SK-N-MC (cell line): ENCODE measurements around the gene MGAM2.

Experiments used
- DNase-seq: peaks from one replicate; pipeline ENCODE4 v3.0.0-alpha.2; 2011; ENCODE audit warnings: low read depth, low spot score
- H3K27ac ChIP-seq: fragments of 200-600 bp; sonication (generic); 2 replicates; pipeline ENCODE4 v1.5.1; 2016; ENCODE audit warnings: mixed run types
- H3K36me3 ChIP-seq: fragments of 200-600 bp; sonication (generic); 2 replicates; pipeline ENCODE4 v1.6.1; 2017; ENCODE audit warnings: antibody characterized with exemption, low read length, mixed read lengths; ENCODE audit not compliant: insufficient read depth
- H3K4me3 ChIP-seq: fragments of 200-600 bp; sonication (generic); 2 replicates; pipeline ENCODE4 v1.5.1; 2016
- H3K9ac ChIP-seq: fragments of 200-600 bp; sonication (generic); 2 replicates; pipeline ENCODE4 v1.8.0; 2017; ENCODE audit warnings: mixed run types, mixed read lengths; ENCODE audit not compliant: insufficient read length
- H3K9me3 ChIP-seq: fragments of 200-600 bp; sonication (generic); 2 replicates; pipeline ENCODE4 v1.6.1; 2017; ENCODE audit warnings: low read depth, mild to moderate bottlenecking, antibody characterized with exemption, low read length, moderate library complexity, mixed read lengths
- EZH2 ChIP-seq: fragments of 200-600 bp; sonication (generic); IDR thresholded peaks from one replicate; pipeline ENCODE4 v1.6.1; 2017; ENCODE audit warnings: antibody characterized with exemption
- FOXP2 ChIP-seq: optimal IDR thresholded peaks from 2 replicates; pipeline ENCODE3; 2011; ENCODE audit warnings: mild to moderate bottlenecking, moderate library complexity; ENCODE audit not compliant: insufficient read depth; ENCODE audit errors: extremely low read length, control extremely low read depth
- POLR2AphosphoS5 ChIP-seq: IDR thresholded peaks from 2 replicates; pipeline ENCODE4 v1.6.1; 2012; ENCODE audit warnings: mild to moderate bottlenecking, low read depth, low read length, borderline replicate concordance

MGAM2 gene

DNA sequence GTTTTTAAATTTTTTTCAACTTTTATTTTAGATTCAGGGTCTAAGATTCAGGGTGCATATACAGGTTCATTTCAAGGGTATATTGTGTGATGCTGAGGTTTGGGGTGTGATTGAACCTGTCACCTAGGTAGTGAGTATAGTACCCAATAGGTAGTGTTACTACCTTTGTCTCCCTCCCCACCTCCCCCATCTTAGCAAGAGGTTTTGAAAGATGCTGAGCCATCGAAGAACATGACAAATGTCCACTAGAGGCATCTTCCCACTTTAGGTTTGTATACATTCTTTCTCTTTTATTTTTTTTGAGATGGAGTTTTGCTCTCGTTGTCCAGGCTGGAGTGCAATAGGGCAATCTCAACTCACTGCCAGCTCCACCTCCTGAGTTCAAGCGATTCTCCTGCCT, 880 bp upstream of the MGAM2 start:
- H3K9me3 ChIP-seq = no peaks in the 10 kb centered on the region
- no peak overlapping the region for H3K4me3 ChIP-seq
- no peak for DNase-seq
- no peak for TF ChIP-seq EZH2
- TF ChIP-seq FOXP2 = no peak
- TF ChIP-seq POLR2AphosphoS5 = no peak
- no peak overlapping the region for H3K27ac ChIP-seq
- H3K36me3 ChIP-seq = no peaks in the 10 kb centered on the region
- no peak overlapping the region for H3K9ac ChIP-seq

DNA sequence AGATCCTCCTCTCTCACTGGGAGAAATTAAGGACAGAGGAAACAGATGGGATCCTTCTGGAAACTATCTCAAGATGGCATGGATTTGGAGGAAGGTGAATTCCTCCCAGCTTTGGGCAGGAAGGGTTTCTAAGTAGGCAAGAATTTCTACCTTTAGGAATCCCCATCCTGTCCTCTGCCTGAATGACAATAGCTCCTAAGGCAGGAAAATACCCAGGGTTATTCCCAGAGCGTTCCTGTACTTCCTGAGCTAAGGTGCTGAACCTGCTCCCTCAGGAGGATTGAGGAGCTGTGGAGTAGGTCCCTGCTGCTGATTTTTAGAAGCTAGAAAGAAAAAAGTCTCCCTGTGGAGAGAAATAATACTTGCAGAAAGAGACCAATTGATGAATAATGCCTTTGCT, 568 bp downstream of the MGAM2 start:
- TF ChIP-seq POLR2AphosphoS5 (no peak), EZH2 (no peak), FOXP2 (no peak)
- H3K4me3 ChIP-seq = no peak overlapping the region
- H3K9ac ChIP-seq = no peak overlapping the region
- H3K36me3 ChIP-seq = no peaks in the 10 kb centered on the region
- no peaks in the 10 kb centered on the region for H3K9me3 ChIP-seq
- DNase-seq = no peak
- no peak overlapping the region for H3K27ac ChIP-seq

DNA sequence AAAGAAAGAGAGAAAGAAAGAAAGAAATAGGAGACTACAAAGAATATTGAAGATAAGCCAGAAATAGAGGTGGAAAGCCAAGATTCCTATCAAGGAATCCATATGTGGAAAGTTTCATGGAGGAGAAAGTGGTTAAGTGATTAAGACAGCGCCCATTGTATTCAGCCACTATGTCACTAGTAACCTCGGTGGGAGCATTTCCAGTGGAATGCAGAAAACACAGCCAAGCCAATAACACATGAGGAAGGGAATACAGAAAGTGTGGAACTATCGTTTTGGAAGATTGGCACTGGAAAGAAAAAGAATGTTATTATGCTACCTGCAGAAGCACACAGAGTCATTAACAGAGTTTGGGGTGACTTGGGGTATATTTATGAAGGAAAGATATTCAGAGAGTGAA, 2.7 kb downstream of the MGAM2 start:
- no peak for DNase-seq
- no peaks in the 10 kb centered on the region for H3K9me3 ChIP-seq
- TF ChIP-seq EZH2 = no peak
- no peak for TF ChIP-seq FOXP2
- TF ChIP-seq POLR2AphosphoS5 = no peak
- no peak overlapping the region for H3K4me3 ChIP-seq
- H3K27ac ChIP-seq = no peak overlapping the region
- no peak overlapping the region for H3K9ac ChIP-seq
- H3K36me3 ChIP-seq = no peaks in the 10 kb centered on the region

DNA sequence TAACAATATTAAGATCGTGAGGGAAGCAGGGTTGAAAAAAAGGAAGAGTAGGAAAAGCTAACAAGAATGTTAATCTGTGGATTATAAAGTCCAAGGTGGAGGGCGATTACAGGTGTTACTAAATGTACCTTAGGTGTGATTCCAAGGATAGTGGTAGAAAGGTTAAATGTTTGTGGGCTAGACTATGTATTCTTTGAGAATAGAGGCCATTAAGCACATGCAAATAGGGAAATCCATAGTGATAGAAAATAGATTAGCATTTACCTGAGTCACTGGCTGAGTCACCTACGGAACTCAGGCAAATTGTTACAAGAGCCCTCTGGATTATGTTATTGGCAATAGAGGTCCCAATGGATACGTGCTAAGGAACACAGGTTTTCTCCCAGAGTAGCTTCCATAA, 9.0 kb downstream of the MGAM2 start:
- TF ChIP-seq POLR2AphosphoS5 (no peak), EZH2 (no peak), FOXP2 (no peak)
- DNase-seq = no peak
- Histone ChIP-seq H3K27ac (no peak overlapping the region), H3K9ac (no peak overlapping the region), H3K4me3 (no peak overlapping the region), H3K36me3 (no peaks in the 10 kb centered on the region), H3K9me3 (no peaks in the 10 kb centered on the region)

DNA sequence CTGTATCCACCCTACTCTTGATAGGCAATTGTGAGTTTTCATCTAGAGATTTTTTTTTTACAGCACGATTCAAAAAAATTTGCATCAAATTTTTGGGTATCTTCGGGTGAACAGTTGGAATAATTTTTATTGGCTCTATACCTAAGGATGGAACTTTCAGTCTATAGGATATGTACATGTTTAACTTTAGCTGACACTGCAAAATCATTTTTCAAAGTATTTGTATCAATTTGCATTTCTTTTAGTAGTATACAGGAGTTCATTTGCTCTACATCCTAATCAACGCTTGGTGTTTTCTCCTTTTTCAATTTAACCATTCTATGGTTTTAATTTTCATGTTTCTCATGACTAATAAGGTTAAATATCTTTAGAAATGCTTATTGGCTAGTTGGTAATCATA, 11.7 kb downstream of the MGAM2 start:
- H3K4me3 ChIP-seq = no peak overlapping the region
- H3K9ac ChIP-seq = no peak overlapping the region
- TF ChIP-seq POLR2AphosphoS5 (no peak), FOXP2 (no peak), EZH2 (no peak)
- no peak for DNase-seq
- H3K36me3 ChIP-seq = no peaks in the 10 kb centered on the region
- no peak overlapping the region for H3K27ac ChIP-seq
- no peaks in the 10 kb centered on the region for H3K9me3 ChIP-seq

DNA sequence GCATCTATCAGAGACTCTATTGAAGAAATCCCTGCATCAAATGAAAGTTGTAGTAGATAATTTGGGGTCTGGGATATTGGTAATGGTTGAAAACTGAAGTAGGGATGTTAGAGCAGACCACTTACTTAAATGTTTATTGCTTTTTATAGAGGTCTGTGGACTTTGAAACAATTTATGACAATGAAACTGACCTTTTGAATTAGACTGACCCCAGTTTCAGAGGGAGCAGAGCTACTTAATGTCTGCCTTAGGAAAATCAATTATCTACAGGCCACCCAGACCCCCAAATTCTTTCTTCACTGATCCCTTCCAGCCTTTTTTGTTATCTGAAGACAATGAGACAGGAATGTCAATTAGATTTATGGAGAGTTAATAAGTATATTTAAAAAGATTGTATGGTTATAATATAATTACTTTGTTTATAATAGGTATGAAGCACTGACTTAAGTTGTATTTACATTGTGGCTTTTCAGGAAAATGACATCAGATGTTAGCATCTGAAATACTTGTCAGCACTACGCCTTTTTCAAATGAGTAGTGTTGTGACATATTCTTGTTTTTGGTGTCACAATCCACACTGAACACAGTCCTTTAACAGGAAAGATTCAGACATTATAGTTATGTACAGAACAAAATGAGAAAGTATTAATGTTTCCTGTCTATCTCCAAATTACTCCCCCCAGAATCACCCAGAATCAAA, 13.9 kb downstream of the MGAM2 start:
- H3K36me3 ChIP-seq = no peaks in the 10 kb centered on the region
- TF ChIP-seq FOXP2 (no peak), EZH2 (no peak), POLR2AphosphoS5 (no peak)
- H3K9me3 ChIP-seq = no peaks in the 10 kb centered on the region
- H3K9ac ChIP-seq = no peak overlapping the region
- H3K27ac ChIP-seq = no peak overlapping the region
- no peak for DNase-seq
- no peak overlapping the region for H3K4me3 ChIP-seq

DNA sequence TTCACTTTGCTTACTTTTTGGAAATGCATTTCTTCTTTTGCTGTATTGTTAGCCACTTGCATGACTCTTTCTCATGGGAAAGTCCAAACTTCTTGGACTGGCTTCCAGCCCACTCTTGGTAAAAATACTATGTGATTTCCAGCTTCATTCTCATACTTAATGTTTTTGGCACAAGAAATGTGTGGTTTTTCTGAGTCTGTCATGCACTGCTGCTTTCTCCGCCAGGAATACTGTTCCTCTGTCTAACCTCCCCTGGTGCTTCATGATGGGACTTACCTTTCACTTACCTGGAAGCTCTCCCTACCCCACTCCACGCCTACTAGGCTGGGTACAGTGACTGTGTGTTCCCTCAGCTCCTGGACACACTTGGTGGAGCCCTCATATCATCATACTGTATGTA, 18.7 kb downstream of the MGAM2 start:
- TF ChIP-seq FOXP2 (no peak), POLR2AphosphoS5 (no peak), EZH2 (no peak)
- H3K36me3 ChIP-seq = no peaks in the 10 kb centered on the region
- no peak for DNase-seq
- H3K9me3 ChIP-seq = no peaks in the 10 kb centered on the region
- no peak overlapping the region for H3K27ac ChIP-seq
- no peak overlapping the region for H3K4me3 ChIP-seq
- H3K9ac ChIP-seq = no peak overlapping the region

DNA sequence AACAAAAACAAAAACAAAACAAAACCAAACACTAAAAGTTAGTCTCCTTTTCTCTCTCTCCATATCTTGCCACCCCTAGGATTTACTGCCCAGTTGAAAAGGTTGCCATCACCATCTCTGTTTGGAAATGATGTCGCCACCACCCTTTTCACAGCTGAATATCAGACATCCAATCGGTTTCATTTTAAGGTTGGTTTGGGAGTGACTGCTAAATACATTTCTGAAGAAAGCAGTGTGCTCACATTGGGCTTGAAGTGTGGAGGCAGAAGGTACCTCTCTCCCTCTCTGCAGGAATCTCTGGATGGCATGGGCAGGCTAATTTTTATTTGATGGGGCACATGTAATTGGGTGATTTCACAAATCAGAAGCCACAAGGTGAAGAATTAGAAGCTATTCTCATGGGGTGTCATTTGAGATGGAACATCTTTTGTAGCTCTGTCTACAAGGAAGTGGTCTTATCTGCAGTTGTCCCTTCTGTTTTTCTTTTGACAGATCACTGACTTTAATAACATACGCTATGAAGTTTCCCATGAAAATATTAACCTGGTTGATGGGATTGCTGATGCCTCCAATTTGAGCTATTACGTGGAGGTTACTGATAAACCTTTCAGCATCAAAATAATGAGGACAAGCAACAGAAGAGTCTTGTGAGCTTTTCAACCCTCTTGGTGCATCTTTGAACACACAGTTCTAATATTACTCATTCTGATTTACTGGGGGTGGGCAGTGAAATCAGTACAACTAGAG, 20.1 kb downstream of the MGAM2 start:
- Histone ChIP-seq H3K9ac (no peak overlapping the region), H3K9me3 (no peaks in the 10 kb centered on the region), H3K4me3 (no peak overlapping the region), H3K36me3 (no peaks in the 10 kb centered on the region), H3K27ac (no peak overlapping the region)
- TF ChIP-seq FOXP2 = no peak
- TF ChIP-seq EZH2 = no peak
- no peak for TF ChIP-seq POLR2AphosphoS5
- DNase-seq = no peak

DNA sequence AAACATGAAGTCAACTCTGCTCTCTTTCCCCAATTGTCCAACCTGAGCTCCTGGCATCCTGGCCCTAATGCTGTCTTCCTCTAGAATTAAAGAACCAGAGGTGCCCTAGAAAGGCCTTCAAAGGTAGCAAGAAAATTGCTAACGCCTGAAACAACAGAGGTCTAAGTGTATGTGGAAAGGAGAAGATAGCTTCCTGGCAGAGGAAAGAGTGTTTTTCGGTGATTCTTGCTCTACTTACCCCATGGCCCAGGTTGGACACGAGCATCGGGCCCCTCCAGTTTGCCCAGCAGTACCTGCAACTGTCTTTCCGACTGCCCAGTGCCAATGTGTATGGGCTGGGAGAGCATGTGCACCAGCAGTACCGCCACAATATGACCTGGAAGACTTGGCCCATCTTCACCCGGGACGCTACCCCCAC, 22.2 kb downstream of the MGAM2 start:
- Histone ChIP-seq H3K4me3 (no peak overlapping the region), H3K9ac (no peak overlapping the region), H3K36me3 (no peaks in the 10 kb centered on the region), H3K27ac (no peak overlapping the region), H3K9me3 (no peaks in the 10 kb centered on the region)
- no peak for DNase-seq
- no peak for TF ChIP-seq POLR2AphosphoS5
